Fibroblast of pulmonary artery (primary cell): ENCODE measurements around the gene SGCB.

ENCODE experiments used
- DNase-seq: peaks from one replicate; pipeline ENCODE4 v3.0.0-alpha.2; 2010; ENCODE audit warnings: low read depth
- H3K4me3 ChIP-seq: replicated peaks from 2 replicates; pipeline ENCODE4 v1.5.1; 2011; ENCODE audit warnings: low read depth, mild to moderate bottlenecking, control low read depth, low read length, moderate library complexity
- CTCF ChIP-seq: IDR thresholded peaks from 2 replicates; pipeline ENCODE4 v1.5.1; 2011; ENCODE audit warnings: mild to moderate bottlenecking, control low read depth, low read length, inconsistent platforms; ENCODE audit errors: missing control alignments

SGCB gene

DNA sequence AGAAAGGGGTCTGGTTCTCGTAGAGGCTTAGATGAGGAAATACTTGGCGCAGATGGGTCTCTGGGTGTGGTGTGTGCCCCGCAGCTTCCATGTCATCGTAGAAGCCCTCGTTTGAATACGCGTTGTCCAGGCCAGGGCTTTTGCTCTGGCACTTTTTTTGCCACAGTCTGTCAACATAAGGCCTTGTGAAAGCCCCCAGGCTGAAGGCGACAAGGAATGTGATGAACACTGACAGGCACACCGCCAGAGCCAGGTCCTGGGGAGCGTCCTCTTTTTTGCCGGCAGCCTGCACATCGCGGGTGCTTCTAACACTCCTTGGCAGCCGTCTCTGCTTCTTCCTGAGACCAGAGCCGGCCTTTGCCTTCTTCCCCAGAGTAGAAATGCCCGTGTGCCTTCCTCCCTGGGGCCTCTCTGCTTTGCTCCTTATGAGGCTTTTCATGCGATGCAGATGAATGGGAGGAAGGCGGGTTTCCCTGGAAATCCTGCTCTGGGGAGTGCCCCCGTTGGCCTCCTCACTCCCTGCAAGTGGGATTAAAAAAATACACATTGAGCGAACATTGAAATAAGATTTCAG, 42.4 kb downstream of the SGCB start:
- no peak for DNase-seq
- TF ChIP-seq CTCF, result no peak
- H3K4me3 ChIP-seq, result no peak overlapping the region
